ENCODE data around the gene RABAC1. TPM values are rescaled to one million over a fixed set of nuclear protein-coding genes. Genes with fewer than 3 reads are reported as not detected.

RABAC1 gene
- total and polyA plus RNA-seq, 7 donors, result 128 to 255 (median 170) TPM

GRCh38 chr19:41930322-41930722 lies 28.8 kb downstream of the RABAC1 start:
- 29 to 53% methylated on average over 7 of the region's 7 CpGs for WGBS, 2 donors
- H3K36me3 ChIP-seq, result no peaks in the 10 kb centered on the region
- peaks cover 0 to 23% (median 22%) of the 10 kb centered on the region in 4 donors for H3K4me1 ChIP-seq
- H3K27me3 ChIP-seq, result peaks cover 63 to 100% (median 91%) of the 10 kb centered on the region in 3 donors
- H3K9me3 ChIP-seq, result no peaks in the 10 kb centered on the region
- H3K27ac ChIP-seq, result no peak overlapping the region
- no peak for DNase-seq
- no peak overlapping the region for H3K4me3 ChIP-seq
- intact Hi-C loops (cut with DNase I), result loop anchor here (2.0 kb wide), 1 partner anchor 38 kb away; no protein-coding TSS in a partner anchor
- no peak for TF ChIP-seq CTCF (IDR thresholded peaks at IDR 0.05)
- no peak for TF ChIP-seq EP300 (IDR thresholded peaks at IDR 0.05)
- no peak for TF ChIP-seq POLR2AphosphoS5 (IDR thresholded peaks at IDR 0.05)

GRCh38 chr19:41929536-41930071 lies 29.5 kb downstream of the RABAC1 start:
- no peaks in the 10 kb centered on the region for H3K36me3 ChIP-seq
- intact Hi-C loops (cut with DNase I), result loop anchor here (2.0 kb wide), 1 partner anchor 37 kb away; no protein-coding TSS in a partner anchor
- H3K27ac ChIP-seq, result no peak overlapping the region
- 44 to 64% methylated on average over 14 of the region's 14 CpGs for WGBS, 2 donors
- TF ChIP-seq CTCF (IDR thresholded peaks at IDR 0.05) (no peak), POLR2AphosphoS5 (IDR thresholded peaks at IDR 0.05) (no peak), EP300 (IDR thresholded peaks at IDR 0.05) (no peak), POLR2A (IDR thresholded peaks at IDR 0.05) (no peak)
- no peak for DNase-seq
- H3K27me3 ChIP-seq, result peaks cover 66 to 100% (median 91%) of the 10 kb centered on the region in 3 donors
- H3K9me3 ChIP-seq, result no peaks in the 10 kb centered on the region
- H3K4me3 ChIP-seq, result no peak overlapping the region
- peaks cover 0 to 23% (median 22%) of the 10 kb centered on the region in 4 donors for H3K4me1 ChIP-seq

- Histone ChIP-seq H3K9me3 (no peaks in the 10 kb centered on the region), H3K27me3 (peaks cover 73 to 100% (median 92%) of the 10 kb centered on the region in 3 donors), H3K27ac (no peak overlapping the region), H3K4me1 (peaks cover 0 to 23% (median 22%) of the 10 kb centered on the region in 4 donors), H3K36me3 (no peaks in the 10 kb centered on the region), H3K4me3 (peak overlapping the region in 3 of 4 donors; percentile 20 to 41 (median 41))
- TF ChIP-seq POLR2A (IDR thresholded peaks at IDR 0.05) (no peak), CTCF (IDR thresholded peaks at IDR 0.05) (no peak), EP300 (IDR thresholded peaks at IDR 0.05) (no peak), POLR2AphosphoS5 (IDR thresholded peaks at IDR 0.05) (no peak)
- WGBS, 2 donors, result 2 to 4% methylated on average over 29 of the region's 29 CpGs
- intact Hi-C loops (cut with DNase I), result no loop called here
- no peak for DNase-seq
Observed at GRCh38 chr19:41928754-41929535, 30.2 kb downstream of the RABAC1 start.

GRCh38 chr19:41928221-41928683 lies 30.9 kb downstream of the RABAC1 start, which contains the start of gene ERFL:
ERFL (minus strand) TSS chr19:41928449; CDS start chr19:41912919, 15,530 bp downstream.
- Histone ChIP-seq H3K4me3 (peak within 1 kb of the TSS in 3 of 4 donors; percentile 20 to 41 (median 41)), H3K9me3 (no peaks in the 10 kb centered on the region), H3K36me3 (no peaks in the 10 kb centered on the region), H3K4me1 (peaks cover 0 to 23% (median 22%) of the 10 kb centered on the region in 4 donors), H3K27ac (no peak within 1 kb of the TSS), H3K27me3 (peaks cover 75 to 98% (median 98%) of the 10 kb centered on the region in 3 donors)
- intact Hi-C loops (cut with DNase I), result no loop called here
- no peak for TF ChIP-seq CTCF (IDR thresholded peaks at IDR 0.05)
- TF ChIP-seq EP300 (IDR thresholded peaks at IDR 0.05), result no peak
- no peak for TF ChIP-seq POLR2A (IDR thresholded peaks at IDR 0.05)
- no peak for TF ChIP-seq POLR2AphosphoS5 (IDR thresholded peaks at IDR 0.05)
- DNase-seq, result no peak
- WGBS, 2 donors, result 1% methylated on average over 49 of the region's 49 CpGs

All from sigmoid colon (tissue), 7 donors.